GM21529 (cell line): ENCODE results near the gene POLN.
"Not testable (repeated sequence)": the region's sequence is repeated elsewhere in the genome, so short reads cannot be mapped to it uniquely, and the experiment has no call there.

Experiments used
- ATAC-seq: cut with Tn5 transposase; IDR thresholded peaks from one replicate; pipeline ENCODE4 v1.9.1; 2021; ENCODE audit not compliant: unreplicated experiment

Gene POLN

DNA sequence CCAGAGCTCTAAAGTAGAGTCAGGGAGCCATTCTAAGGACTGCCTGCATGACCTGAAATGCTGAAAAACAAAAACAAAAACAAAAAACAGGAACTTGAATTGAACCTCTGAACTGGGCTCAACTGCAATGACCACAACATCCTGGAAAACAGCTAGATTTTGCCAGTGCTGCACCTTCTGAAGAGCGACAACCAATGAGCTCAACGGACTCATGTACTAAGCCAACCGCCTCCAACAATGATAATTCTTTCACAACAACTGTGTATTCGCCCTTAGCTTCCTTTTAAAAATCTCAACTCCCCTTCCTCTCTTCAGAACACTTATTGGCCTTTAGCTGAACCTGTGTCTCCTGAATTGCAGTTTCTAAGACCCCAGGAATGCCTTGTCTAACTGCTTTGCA, 69.8 kb downstream of the POLN start:
- no peak for ATAC-seq

DNA sequence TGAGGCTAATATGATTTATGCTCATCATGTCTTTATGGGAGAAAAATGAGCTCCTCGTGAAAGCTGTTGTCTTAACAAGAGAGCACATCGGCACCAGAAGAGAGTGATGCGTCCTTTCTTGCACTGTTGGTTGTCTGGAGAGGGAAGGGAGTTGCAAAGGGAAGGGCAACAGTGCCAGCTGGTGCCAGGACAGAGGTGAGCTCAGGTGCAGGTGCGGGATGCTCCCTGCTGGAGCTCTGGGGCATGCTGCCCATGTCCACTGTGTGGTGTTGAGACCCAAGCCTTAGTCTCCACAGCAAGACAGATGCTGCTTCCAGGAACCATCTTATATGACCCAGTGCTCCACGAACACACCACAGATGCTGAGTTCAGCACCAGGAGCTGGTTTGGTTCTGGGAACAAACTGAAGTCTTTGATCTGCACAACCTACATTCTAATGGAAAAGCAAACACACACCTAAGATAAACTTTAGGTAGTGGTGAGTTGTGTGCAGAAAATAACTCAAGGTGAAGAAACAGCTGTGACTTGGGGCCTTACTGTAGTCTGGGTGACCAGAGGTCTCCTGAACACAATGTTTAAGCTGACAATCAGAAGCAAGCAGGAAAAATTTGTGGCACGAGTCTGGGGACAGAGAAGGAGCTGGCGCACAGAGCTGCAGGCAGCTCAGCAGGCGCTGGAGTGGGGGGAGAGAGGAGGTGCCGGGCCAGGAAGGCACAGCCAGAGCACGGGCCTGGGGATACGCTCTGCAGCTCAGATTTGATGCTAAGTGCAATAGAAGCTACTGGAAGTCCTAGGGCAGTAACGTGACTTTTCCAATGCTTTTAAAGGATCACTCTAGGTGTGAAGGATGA, 73.2 kb downstream of the POLN start:
- ATAC-seq = no peak

DNA sequence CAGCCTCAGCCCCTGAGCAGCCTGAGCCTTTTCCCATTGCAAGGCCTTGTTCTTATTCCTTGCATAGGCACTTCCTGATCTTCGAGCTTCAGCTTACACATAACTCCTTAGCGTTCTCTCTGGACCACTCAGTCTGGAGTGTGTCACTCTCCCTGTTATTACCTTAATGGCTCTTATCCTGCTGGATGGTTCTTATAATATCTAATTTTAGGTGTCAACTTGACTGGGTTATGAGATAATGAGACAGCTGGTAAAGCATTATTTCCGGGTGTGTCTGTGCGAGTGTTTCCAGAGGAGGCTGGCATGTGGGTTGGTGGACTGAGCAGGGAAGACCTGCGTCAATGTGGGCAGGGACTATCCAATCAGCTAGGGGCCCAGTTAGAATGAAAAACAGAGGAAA, 75.7 kb downstream of the POLN start:
- no peak for ATAC-seq

- ATAC-seq = no peak
Observed at GRCh38 chr4:2165391-2165790, 76.5 kb downstream of the POLN start.

GRCh38 chr4:2163311-2163821, 78.6 kb downstream of the POLN start:
- ATAC-seq = no peak

- ATAC-seq = not testable (repeated sequence)
Observed at GRCh38 chr4:2161092-2161703, 80.7 kb downstream of the POLN start.

DNA sequence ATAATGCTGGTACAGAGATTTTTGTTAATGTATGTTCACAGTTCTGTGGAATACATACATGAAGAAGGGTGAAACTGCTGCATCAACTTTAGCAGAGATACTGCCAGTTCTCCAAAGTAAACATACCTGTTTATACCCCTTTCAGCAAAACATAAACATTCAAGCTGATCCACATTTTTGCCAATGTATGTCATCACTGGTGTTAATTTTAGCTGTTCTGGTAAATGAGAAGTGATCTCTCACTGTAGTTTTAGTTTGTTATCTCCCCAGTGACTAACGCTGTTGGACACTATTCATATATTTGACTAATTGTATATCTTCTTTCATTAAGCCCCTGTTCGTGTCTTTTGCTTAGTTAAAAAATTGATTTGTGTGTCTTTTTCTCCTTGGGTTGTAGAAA, 82.0 kb downstream of the POLN start:
- ATAC-seq = no peak

- ATAC-seq = no peak
Observed at GRCh38 chr4:2155246-2155645, 86.7 kb downstream of the POLN start.

GRCh38 chr4:2154215-2154740, 87.6 kb downstream of the POLN start:
- ATAC-seq = no peak

DNA sequence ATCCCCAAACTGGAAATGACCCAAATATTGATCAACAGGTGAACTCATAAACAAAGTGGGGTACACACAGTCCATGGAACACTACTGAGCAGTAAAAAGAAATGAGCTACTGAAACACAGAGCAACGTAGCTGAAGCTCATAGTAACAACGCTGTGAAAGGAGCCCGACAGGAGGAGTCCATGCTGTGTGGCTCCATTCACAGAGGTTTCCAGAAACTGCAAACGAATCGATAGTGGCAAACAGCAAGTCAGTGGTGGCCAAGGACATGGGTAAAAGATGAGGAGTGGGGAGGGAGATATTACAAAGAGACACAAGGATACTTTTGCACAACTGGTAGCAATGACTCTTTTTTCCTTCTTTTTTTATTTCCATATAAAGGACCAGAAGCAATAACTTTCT, 90.4 kb downstream of the POLN start:
- no peak for ATAC-seq

GRCh38 chr4:2150076-2150475, 91.8 kb downstream of the POLN start:
- no peak for ATAC-seq

- no peak for ATAC-seq
Observed at GRCh38 chr4:2142630-2143427, 99.1 kb downstream of the POLN start.

DNA sequence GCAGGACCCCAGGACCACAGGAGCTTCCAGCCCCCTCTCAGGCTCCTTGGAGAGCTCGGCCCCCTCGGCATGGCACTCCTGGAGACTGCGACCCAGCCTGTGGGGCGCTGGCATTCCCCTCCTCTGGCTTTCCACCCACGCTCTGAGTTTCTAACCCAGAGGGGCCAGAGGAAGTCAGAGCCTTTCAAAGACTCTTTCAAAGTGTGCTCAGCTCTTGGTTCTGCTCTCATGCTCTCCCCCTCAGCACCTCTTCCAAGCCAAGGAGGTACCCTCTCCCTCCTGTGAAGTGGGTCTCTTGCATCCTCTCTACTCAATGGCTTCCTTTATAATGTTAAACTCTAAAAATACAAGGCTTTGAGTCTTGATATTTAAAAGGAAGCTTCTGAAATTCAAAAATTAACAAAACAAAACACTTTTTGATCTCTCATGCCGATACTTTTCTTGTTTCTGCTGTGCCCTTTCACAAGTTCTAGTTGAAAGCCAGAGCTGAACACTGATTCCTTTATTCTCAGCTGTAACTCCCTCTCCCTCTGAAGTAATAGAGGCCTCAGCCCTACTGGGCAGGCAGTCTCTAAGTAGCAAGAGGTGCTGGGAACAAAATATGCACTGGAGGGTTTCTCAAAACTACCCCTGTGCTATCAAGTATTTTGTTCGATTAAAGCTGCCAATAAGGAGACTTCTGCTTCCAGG, 100.0 kb downstream of the POLN start:
- ATAC-seq = no peak

DNA sequence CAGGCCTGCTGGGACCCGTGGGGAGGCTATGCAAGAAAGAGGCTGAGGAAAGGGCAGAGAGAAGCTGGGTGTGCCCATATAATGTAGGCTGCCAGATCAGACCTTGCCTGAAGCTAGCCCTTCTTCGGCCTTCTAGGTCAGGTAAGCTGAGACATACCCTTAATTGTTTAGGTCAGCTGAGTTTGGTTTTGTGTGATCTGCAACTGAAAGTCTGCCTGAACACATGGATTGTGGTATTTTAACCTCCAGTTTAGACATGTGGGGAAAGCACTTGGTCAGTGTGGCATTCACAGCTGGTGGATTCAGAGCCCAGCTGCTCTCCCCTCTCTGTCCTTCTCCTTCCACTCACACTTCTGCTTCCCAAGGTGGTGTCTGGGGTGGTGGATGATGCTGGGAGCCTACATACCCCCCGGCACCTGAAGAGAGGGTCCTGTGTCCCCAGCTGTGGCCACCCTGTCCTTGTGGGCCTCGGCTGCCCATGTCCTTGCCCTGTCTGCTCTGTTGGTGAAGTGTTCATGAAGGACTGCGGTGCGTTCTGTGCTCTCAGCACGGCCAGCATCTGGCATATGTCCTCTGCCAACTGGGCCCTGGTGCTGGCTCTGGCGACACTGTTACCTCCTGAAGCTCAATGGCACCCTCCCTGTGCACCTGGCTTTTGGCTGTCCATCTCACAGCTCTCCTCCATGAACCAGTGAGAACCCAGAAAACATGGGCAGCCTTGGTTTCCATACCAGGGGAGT, 100.7 kb downstream of the POLN start:
- no peak for ATAC-seq

- ATAC-seq = no peak
Observed at GRCh38 chr4:2138846-2139500, 102.9 kb downstream of the POLN start.

DNA sequence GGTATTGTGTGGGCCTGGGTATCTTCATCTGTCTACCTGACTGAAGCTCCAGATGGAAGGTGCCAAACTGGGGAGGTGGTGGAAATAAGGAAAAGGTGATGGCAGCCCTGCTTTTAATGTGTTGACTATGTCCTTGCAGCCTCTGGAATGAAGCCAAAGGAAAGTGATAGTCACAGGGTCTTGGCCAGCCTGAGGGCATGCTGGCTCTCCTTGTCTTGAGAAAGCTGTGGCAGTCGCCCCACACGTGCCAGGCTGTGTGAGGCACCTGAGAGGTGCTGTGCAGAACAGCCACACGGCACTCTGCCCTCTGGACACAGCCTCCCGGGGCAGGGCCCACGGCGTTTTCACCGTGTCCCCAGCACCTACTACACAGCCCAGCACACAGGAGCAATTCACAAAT, 105.2 kb downstream of the POLN start:
- no peak for ATAC-seq

DNA sequence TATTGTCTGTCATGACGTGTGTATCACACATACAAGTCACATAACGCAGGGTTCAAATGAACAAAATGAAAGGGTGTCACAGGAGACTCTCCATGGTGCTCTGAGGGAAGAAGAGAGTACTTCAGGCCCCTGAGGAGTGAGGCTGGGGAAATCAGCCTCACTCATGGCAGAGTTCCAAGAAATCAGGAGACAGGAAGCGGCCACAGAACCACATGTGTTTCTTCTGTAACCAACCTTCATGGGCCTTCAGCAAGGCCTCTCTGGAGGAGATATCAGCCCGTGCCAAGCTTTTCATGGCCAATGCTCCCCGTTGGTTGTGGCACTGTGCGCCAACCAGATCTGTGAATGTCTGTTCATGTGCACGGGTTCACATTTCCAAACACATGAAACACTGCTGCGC, 106.8 kb downstream of the POLN start:
- no peak for ATAC-seq

DNA sequence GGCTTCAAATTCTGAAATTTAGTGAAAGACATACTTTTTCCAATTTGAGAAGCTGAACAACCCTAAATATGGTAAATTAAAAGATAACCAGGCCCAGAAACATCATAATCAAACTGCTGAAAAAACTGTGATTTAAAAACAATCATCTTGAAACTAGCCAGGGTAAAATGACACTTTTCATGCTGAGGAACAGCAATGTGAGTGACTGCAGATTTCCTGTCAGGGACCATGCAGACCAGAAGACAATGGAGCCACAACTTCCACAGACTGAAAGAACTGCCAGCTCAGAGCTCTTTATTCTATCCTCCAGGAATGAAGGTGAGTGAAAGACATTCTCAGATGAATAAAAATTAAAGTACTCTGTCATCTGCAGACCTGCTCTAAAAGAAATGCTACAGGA, 109.5 kb downstream of the POLN start:
- ATAC-seq = no peak

DNA sequence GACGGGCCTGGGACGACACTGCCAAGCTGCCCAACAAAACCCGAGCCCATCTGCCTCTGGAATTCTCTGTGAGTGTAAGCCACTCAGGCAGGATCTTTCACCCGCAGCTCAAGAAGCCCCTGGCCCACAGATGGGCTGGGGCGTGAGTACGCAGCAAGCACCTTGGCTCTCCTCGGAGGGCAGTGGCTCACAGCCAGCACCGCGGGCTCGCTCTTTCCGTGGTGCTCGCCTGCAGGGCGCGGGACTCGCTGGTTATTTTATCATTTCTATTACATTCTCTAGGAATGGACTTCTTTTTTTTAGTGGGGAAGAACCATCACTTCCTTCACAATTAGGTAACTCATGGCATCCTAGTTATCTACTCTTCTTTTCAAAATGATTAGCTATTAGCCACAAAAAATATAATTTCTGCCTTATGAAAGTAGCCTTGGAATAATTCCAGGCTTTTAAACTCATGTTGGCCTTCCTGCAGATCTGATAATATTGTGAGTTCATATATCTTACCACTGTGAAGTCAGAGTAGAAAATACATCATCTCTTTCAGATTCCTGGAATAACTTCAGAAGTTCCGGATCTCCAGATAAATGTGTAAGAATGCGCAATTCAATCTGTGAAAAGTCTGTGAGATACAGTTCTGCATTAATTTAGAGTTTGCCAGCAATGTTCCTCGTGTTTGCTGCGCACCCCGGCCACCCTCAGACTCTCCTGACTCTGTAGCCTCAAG, 114.2 kb downstream of the POLN start:
- no peak for ATAC-seq
